HG02970 (cell line): ENCODE results near the gene MT3.

ENCODE experiments used
- ATAC-seq: cut with Tn5 transposase; IDR thresholded peaks from one replicate; pipeline ENCODE4 v1.9.1; 2021; ENCODE audit warnings: mild to moderate bottlenecking, moderate library complexity, moderate number of reproducible peaks; ENCODE audit not compliant: unreplicated experiment, low FRiP score

Gene MT3

GRCh38 chr16:56628486-56629350 lies 39.4 kb downstream of the MT3 start:
- no peak for ATAC-seq

- ATAC-seq: no peak
These were observed 40.2 kb downstream of the MT3 start for GRCh38 chr16:56629531-56629930.

GRCh38 chr16:56630134-56630533 lies 40.8 kb downstream of the MT3 start:
- ATAC-seq: no peak

GRCh38 chr16:56631197-56631596 lies 41.9 kb downstream of the MT3 start:
- no peak for ATAC-seq

GRCh38 chr16:56631832-56632155 lies 42.5 kb downstream of the MT3 start:
- ATAC-seq: no peak

GRCh38 chr16:56632156-56632847 lies 43.0 kb downstream of the MT3 start, which contains the start of gene MT1M:
MT1M (plus strand) TSS chr16:56632659; CDS start chr16:56632732, 73 bp downstream.
- ATAC-seq: no peak

GRCh38 chr16:56632848-56633365 lies 43.6 kb downstream of the MT3 start:
- no peak for ATAC-seq

GRCh38 chr16:56633535-56633934 lies 44.2 kb downstream of the MT3 start:
- ATAC-seq: no peak

GRCh38 chr16:56634715-56635440 lies 45.5 kb downstream of the MT3 start:
- no peak for ATAC-seq

GRCh38 chr16:56635441-56635967 lies 46.2 kb downstream of the MT3 start:
- no peak for ATAC-seq

- no peak for ATAC-seq
These were observed 47.5 kb downstream of the MT3 start for GRCh38 chr16:56636616-56637413.

GRCh38 chr16:56637814-56638750 lies 48.8 kb downstream of the MT3 start, which contains the start of gene MT1A:
MT1A (plus strand) TSS chr16:56638666; CDS start chr16:56638739, 73 bp downstream.
- ATAC-seq: no peak

GRCh38 chr16:56639045-56639444 lies 49.7 kb downstream of the MT3 start:
- no peak for ATAC-seq

GRCh38 chr16:56640076-56640475 lies 50.7 kb downstream of the MT3 start:
- ATAC-seq: no peak
